Posterior vena cava (tissue), 2 donors: Measurements from ENCODE around the gene GOLT1A. TPM values are rescaled to one million over a fixed set of nuclear protein-coding genes. Genes with fewer than 3 reads are reported as not detected.
"Not testable (repeated sequence)": the region's sequence is repeated elsewhere in the genome, so short reads cannot be mapped to it uniquely, and the experiment has no call there.

Source experiments
- DNase-seq: peaks from one replicate; pipeline ENCODE4 v3.0.0-alpha.2; 2020; ENCODE audit warnings: low spot score
- intact Hi-C, 2 donors: fragments of 100-400 bp; cut with DNase I; formaldehyde crosslinking; loops; one replicate each; pipeline versions ENCODE4 v1.14.1 to v1.14.2; 2022 to 2023
- total RNA-seq, 2 donors: library from RNA; stranded (reverse); fragmentation: NEBNext Ultra II Directional; extraction: Animal tissue kit (Norgen Biotek cat#: 25700); gene quantifications; one replicate each; pipeline ENCODE4 v1.2.1, GENCODE V29; 2021
- donor health status: DM: yes; HTN: yes; CAD: no.
- donor health status: DM: yes; HTN: yes; CAD: no.

GOLT1A gene
- total RNA-seq, 2 donors from 2014 or later, result not detected

- DNase-seq, result no peak
- intact Hi-C loops, result no loop called here
These were observed 36.7 kb upstream of the GOLT1A start for GRCh38 chr1:204250428-204251030.

- intact Hi-C loops, result loop anchor here in 1 of 2 donors (10.0 kb wide), 1 partner anchor 105 kb away; the partner anchor contains the start of gene PLEKHA6
- DNase-seq, result no peak
These were observed 36.1 kb upstream of the GOLT1A start for GRCh38 chr1:204249736-204250427.

GRCh38 chr1:204248954-204249353, 35.2 kb upstream of the GOLT1A start:
- no peak for DNase-seq
- intact Hi-C loops, result loop anchor here in 1 of 2 donors (10.0 kb wide), 1 partner anchor 106 kb away; the partner anchor contains the start of gene PLEKHA6

DNA sequence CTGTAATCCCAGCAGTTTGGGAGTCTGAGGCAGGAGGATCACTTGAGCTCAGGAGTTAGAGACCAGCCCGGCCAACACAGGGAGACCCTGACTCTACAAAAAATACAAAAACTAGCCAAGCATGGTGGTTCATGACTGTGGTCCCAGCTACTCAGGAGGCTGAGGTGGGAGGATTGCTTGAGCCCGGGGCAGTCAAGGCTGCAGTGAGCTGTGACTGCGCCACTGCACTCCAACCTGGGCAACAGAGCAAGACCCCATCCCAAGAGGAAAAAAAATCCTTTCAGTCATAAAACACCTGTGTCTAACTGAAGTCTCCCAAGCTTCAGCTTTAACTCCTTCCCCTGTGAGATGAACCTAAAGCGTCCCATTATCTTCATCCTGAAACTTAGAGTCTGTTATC, 33.1 kb upstream of the GOLT1A start:
- no peak for DNase-seq
- intact Hi-C loops, result loop anchor here in 1 of 2 donors (10.0 kb wide), 1 partner anchor 108 kb away; the partner anchor contains the start of gene PLEKHA6

DNA sequence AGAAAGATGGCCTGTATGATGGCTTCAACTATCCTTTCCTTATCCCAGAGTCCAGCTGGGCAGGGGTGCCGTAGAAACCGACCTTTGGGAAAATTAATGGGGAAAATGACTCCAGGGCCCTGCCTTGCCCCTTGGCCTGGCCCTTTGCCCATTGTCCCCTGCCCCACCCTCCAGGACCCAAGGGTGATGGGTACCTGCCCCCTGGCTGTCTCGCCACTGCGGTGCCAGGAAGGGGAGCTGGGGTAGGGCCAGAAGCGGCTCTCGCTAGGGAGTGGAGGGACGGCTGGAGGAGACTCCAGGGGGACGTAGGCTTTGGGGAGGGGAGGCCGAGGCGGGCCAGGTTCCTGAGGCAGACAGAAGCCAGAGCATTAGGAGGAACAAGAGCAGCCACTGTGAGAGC, 29.1 kb upstream of the GOLT1A start:
- DNase-seq, result peak; percentile 71
- intact Hi-C loops, result loop anchor here in 1 of 2 donors (10.0 kb wide), 1 partner anchor 112 kb away; the partner anchor contains the start of gene PLEKHA6

GRCh38 chr1:204241914-204242313, 28.1 kb upstream of the GOLT1A start:
- peak; percentile 26 for DNase-seq
- intact Hi-C loops, result loop anchor here in 1 of 2 donors (10.0 kb wide), 1 partner anchor 113 kb away; the partner anchor contains the start of gene PLEKHA6

GRCh38 chr1:204241050-204241449, 27.3 kb upstream of the GOLT1A start:
- DNase-seq, result peak; percentile 20
- intact Hi-C loops, result loop anchor here in 1 of 2 donors (10.0 kb wide), 1 partner anchor 114 kb away; the partner anchor contains the start of gene PLEKHA6

GRCh38 chr1:204240233-204240632, 26.4 kb upstream of the GOLT1A start:
- DNase-seq, result no peak
- intact Hi-C loops, result loop anchor here in 1 of 2 donors (10.0 kb wide), 1 partner anchor 115 kb away; the partner anchor contains the start of gene PLEKHA6

DNA sequence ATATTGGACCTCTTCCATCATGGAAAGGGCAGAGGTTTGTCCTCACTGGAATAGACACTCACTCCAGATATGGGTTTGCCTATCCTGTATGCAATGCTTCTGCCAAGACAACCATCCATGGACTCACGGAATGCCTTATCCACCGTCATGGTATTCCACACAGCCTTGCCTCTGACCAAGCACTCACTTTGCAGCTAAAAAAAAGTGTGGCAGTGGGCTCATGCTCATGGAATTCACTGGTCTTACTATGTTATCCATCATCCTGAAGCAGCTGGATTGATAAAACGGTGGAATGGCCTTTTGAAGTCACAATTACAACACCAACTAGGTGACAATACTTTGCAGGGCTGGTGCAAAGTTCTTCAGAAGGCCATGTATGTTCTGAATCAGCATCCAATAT, 25.6 kb upstream of the GOLT1A start:
- DNase-seq, intact Hi-C loops: not testable (repeated sequence)

DNA sequence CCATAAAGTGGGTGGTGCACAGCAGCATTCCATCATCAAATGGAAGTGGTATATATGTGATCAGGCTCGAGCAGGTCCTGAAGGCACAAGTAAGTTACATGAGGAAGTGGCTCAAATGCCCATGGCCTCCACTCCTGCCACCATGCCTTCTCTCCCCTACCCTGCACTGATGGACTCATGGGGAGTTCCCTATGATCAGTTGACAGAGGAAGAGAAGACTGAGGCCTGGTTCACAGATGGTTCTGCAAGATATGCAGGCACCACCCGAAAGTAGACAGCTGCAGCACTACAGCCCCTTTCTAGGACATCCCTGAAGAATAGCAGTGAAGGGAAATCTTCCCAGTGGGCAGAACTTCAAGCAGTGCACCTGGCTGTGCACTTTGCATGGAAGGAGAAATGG, 24.7 kb upstream of the GOLT1A start:
- intact Hi-C loops, DNase-seq: not testable (repeated sequence)

- intact Hi-C loops, DNase-seq: not testable (repeated sequence)
These were observed 23.7 kb upstream of the GOLT1A start for GRCh38 chr1:204237515-204237914.

GRCh38 chr1:204232526-204232925, 18.7 kb upstream of the GOLT1A start:
- intact Hi-C loops, result no loop called here
- no peak for DNase-seq

- intact Hi-C loops, result no loop called here
These were observed 16.4 kb upstream of the GOLT1A start for GRCh38 chr1:204230211-204230610.

DNA sequence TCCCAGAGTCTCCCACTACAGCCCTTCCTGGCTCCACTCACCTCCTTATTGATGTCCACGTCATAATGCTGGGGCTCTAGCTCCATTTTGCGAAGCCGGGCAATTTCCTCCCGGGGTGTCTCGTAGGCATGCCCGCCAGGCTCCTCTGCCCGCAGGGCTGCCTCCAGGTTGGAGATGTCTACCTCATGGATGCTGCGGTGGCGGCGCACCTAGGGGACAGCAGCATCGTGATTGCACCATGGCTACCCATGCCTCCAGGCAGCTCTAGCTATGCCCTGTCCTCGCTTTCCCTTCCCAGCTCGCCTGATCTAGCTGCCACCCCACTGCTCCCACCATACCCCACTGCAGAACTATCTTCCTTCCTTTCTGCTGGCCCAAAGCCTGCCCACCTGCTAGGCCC, 15.1 kb upstream of the GOLT1A start:
- intact Hi-C loops, result no loop called here

More at GRCh38 chr1:204230211-204230610, 16.4 kb upstream of the GOLT1A start:
- no peak for DNase-seq

DNA sequence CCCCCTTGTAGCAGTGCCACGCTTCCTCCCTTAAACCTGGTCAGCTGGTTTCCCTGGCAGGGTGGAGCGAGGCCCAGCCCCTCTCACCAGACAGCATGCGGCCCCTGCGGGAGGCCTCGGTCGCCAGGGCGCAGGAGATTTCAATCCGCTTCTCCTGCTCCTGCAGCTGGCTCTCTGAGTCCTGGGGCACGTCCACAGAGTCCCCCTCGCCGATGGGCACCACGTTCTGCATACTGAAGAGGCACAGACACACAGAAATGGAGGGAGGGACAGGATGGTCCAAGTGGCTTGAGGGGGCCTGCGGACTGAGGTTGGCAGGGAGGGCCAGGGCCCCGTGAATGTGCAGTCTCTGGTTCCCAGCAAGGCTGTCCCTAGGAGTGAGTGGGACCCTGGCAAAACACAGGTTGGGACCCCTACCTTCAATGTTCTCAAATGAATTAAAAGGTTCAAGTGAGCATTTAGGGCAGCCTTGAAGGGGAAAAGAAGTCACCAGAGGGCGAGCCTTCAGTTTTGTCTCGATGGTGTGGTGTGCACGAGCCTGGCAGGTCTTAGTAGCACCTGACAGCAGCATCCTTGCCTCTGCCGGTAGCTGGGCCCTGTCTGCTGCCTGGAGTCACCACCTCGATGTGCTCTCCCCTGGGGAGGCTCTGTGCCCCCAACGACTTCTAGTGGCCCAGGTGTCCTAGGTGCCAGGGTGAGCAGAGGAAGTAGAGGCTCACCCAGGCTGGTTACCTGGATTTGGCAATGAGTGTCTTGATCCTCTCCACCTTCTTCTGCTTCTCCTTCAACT, 14.4 kb upstream of the GOLT1A start:
- intact Hi-C loops, result no loop called here
- DNase-seq, result no peak

More for the DNA sequence above, 15.1 kb upstream of the GOLT1A start:
- no peak for DNase-seq

DNA sequence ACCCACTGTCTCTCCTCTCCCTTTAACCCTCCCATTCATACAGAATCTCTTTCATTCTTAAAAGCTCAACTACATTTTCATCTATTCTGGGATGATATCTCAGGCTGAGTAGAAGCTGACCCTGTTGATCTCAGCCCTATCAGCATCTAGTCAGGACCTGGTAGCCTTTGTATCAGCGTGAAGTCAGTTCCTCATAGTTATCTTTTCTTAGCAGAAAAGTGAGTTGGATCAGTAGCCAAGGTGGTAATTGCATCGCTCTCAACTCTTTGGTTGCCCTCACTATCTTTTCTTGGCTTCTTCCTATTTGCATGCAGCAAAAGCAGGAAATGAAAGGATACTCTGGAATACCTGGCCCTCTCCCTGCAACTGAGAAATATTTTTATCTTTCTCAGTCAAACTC, 13.6 kb upstream of the GOLT1A start:
- intact Hi-C loops, result no loop called here
- DNase-seq, result no peak

DNA sequence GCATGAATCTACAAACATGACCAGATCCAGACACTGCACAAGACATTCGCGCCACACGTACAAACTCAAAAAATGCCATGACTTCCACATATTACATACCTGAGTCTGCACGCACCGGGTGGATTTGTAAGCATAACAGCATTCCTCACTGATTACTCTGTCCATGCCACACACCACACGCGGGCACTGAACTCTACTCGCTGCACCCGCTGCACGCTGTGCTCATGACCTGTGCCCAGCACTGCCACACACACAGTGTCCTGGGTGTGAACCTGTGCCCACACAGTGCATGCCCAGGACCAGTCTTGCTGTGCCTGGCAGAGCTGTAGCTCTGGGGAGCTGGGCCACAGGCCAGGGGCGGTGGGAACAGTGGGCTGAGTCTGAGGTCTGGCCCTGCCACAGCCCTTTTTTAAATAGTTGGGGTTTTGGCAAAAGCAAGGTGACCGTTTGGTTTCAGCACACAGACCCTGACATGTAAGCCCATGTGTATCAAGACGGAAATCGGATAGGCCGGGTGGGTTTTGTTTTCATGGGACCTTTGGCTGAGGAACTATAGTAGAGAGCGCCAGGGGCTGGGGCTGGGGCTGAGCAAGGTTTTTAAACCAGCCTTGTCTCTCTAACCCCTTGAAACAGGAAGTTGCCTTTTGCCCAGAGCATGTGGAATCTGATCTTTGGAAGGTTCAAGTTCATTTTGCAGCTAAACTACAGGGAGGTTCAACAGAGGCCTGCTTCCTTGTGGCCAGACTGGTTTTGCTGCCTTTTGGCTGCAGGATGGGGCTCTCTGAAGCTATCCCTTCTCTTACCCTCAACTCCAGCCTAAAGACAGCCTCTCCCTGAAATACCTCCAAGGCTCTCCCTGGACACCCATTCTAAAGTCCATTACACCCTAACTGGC, 12.3 kb upstream of the GOLT1A start:
- no peak for DNase-seq
- intact Hi-C loops, result no loop called here

DNA sequence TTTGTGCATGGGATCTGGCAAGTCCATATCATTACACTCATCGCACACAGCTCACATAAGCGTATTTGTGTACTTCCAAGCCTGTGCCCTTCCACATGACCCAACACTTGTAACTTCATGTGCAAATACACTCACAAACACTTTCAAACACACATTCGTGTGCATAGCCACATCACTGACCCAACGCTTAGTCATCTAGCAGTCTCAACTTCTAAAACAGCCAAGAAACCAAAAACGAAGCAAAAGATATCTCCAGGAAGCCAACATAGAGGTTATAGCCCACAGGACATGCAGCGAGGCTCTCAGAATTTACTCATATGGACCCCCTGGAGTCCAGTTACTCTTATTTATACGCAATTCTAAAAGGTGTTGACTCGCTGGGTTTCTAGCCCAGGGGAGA, 10.9 kb upstream of the GOLT1A start:
- DNase-seq, result no peak
- intact Hi-C loops, result no loop called here
